Breast epithelium (tissue), 4 donors: Measurements from ENCODE around the gene TCFL5. TPM values are rescaled to one million over a fixed set of nuclear protein-coding genes. Genes with fewer than 3 reads are reported as not detected.

Experiments
- DNase-seq, 2 donors: peaks; one replicate each; pipeline ENCODE4 v3.0.0-alpha.2; 2019; ENCODE audit warnings: low spot score in 2 of 2
- H3K27ac ChIP-seq, 2 donors: fragments of 200-600 bp; sonication (generic) in 1 of 2; one replicate each; pipeline ENCODE4 v1.5.1; 2016 to 2019; ENCODE audit warnings: mild to moderate bottlenecking in 1 of 2
- H3K27me3 ChIP-seq, 2 donors: fragments of 200-600 bp; sonication (generic) in 1 of 2; one replicate each; pipeline versions ENCODE4 v1.5.1 to v1.6.0; 2017 to 2019; ENCODE audit warnings: control low read depth in 1 of 2, mild to moderate bottlenecking in 1 of 2
- H3K36me3 ChIP-seq: fragments of 200-600 bp; one replicate; pipeline ENCODE4 v1.5.1; 2019
- H3K4me1 ChIP-seq, 2 donors: fragments of 200-600 bp; sonication (generic); one replicate each; pipeline ENCODE4 v1.5.1; 2016 to 2019; ENCODE audit warnings: control low read depth in 1 of 2
- H3K4me3 ChIP-seq, 3 donors: fragments of 200-600 bp; sonication (generic); 1 replicate in 2 of 3; 2 replicates in 1 of 3; pipeline ENCODE4 v1.5.1; 2016 to 2019; ENCODE audit warnings: mild to moderate bottlenecking in 3 of 3, moderate library complexity in 2 of 3
- H3K9me3 ChIP-seq, 2 donors: fragments of 200-600 bp; sonication (generic) in 1 of 2; one replicate each; pipeline ENCODE4 v1.5.1; 2016 to 2019; ENCODE audit warnings: control low read depth in 1 of 2
- POLR2A ChIP-seq: fragments of 450-650 bp; IDR thresholded peaks from one replicate; pipeline ENCODE4 v1.6.1; 2016; ENCODE audit warnings: antibody characterized with exemption, mild to moderate bottlenecking, moderate library complexity
- POLR2AphosphoS5 ChIP-seq, 3 donors: sonication (generic); formaldehyde crosslinking; IDR thresholded peaks; one replicate each; pipeline ENCODE4 v1.6.1; 2017; ENCODE audit warnings: antibody characterized with exemption in 3 of 3
- intact Hi-C: fragments of 100-400 bp; cut with DNase I; formaldehyde crosslinking; loops from one replicate; pipeline ENCODE4 v1.15.1; 2023; ENCODE audit warnings: low total_unique reads
- total RNA-seq, 3 donors: library from RNA; depleted of rRNA; stranded (reverse); fragments of >200 nt; gene quantifications; one replicate each; pipeline ENCODE4 v1.1.0, GENCODE V29; 2016
- TF ChIP-seq, protein P1 (sequence below), 3 donors: fragments of 450-650 bp; IDR thresholded peaks; one replicate each; pipeline ENCODE4 v1.5.1; 2016 to 2017; ENCODE audit warnings: antibody characterized with exemption in 3 of 3, mild to moderate bottlenecking in 3 of 3, moderate library complexity in 3 of 3

The TCFL5 gene
- total RNA-seq, 3 donors from 2014 or later = 7.8 to 21.0 (median 12.5) TPM

GRCh38 chr20:62885046-62885895, 23.6 kb upstream of the TCFL5 start:
- no peak for DNase-seq
- intact Hi-C loops = no loop called here
- no peaks in the 10 kb centered on the region for H3K27me3 ChIP-seq
- H3K4me3 ChIP-seq = no peak overlapping the region
- no peaks in the 10 kb centered on the region for H3K9me3 ChIP-seq
- no peak overlapping the region for H3K27ac ChIP-seq
- H3K4me1 ChIP-seq = no peaks in the 10 kb centered on the region
- H3K36me3 ChIP-seq = no peaks in the 10 kb centered on the region
- TF ChIP-seq POLR2A (no peak), POLR2AphosphoS5 (IDR thresholded peaks at IDR 0.05) (no peak)
- TF ChIP-seq, protein P1, sequence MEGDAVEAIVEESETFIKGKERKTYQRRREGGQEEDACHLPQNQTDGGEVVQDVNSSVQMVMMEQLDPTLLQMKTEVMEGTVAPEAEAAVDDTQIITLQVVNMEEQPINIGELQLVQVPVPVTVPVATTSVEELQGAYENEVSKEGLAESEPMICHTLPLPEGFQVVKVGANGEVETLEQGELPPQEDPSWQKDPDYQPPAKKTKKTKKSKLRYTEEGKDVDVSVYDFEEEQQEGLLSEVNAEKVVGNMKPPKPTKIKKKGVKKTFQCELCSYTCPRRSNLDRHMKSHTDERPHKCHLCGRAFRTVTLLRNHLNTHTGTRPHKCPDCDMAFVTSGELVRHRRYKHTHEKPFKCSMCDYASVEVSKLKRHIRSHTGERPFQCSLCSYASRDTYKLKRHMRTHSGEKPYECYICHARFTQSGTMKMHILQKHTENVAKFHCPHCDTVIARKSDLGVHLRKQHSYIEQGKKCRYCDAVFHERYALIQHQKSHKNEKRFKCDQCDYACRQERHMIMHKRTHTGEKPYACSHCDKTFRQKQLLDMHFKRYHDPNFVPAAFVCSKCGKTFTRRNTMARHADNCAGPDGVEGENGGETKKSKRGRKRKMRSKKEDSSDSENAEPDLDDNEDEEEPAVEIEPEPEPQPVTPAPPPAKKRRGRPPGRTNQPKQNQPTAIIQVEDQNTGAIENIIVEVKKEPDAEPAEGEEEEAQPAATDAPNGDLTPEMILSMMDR (IDR thresholded peaks at IDR 0.05) = no peak

- Histone ChIP-seq H3K36me3 (no peaks in the 10 kb centered on the region), H3K4me1 (no peaks in the 10 kb centered on the region), H3K9me3 (no peaks in the 10 kb centered on the region), H3K27me3 (no peaks in the 10 kb centered on the region), H3K27ac (no peak overlapping the region), H3K4me3 (no peak overlapping the region)
- intact Hi-C loops = no loop called here
- no peak for DNase-seq
- TF ChIP-seq POLR2AphosphoS5 (IDR thresholded peaks at IDR 0.05) (no peak), POLR2A (no peak)
- TF ChIP-seq, protein P1 (IDR thresholded peaks at IDR 0.05) = no peak
Measured at GRCh38 chr20:62884556-62884955, 22.9 kb upstream of the TCFL5 start.

DNA sequence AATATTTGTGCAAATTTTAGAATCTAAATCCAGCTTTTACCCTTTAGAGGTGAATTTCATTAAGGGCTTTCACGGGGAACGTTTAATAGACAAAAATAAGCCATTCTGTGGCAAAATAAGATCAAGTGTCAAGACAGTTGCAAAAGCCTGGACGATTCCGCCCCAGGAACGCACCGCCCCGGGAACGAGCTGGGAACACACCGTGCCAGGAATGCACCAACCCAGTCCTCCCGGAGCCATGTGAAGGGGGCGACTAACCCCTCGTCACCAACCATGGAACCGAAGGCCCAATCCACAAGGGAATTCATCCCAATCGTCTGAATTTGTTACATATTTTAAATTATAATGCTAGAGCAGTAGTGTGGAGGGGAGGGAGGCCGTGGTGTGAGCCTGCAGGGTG, 20.8 kb upstream of the TCFL5 start:
- intact Hi-C loops = no loop called here
- no peak for DNase-seq
- no peaks in the 10 kb centered on the region for H3K9me3 ChIP-seq
- H3K4me3 ChIP-seq = no peak overlapping the region
- no peaks in the 10 kb centered on the region for H3K27me3 ChIP-seq
- H3K36me3 ChIP-seq = no peaks in the 10 kb centered on the region
- no peak overlapping the region for H3K27ac ChIP-seq
- TF ChIP-seq, protein P1 (IDR thresholded peaks at IDR 0.05) = no peak
- TF ChIP-seq POLR2A (no peak), POLR2AphosphoS5 (IDR thresholded peaks at IDR 0.05) (no peak)
- H3K4me1 ChIP-seq = no peaks in the 10 kb centered on the region

DNA sequence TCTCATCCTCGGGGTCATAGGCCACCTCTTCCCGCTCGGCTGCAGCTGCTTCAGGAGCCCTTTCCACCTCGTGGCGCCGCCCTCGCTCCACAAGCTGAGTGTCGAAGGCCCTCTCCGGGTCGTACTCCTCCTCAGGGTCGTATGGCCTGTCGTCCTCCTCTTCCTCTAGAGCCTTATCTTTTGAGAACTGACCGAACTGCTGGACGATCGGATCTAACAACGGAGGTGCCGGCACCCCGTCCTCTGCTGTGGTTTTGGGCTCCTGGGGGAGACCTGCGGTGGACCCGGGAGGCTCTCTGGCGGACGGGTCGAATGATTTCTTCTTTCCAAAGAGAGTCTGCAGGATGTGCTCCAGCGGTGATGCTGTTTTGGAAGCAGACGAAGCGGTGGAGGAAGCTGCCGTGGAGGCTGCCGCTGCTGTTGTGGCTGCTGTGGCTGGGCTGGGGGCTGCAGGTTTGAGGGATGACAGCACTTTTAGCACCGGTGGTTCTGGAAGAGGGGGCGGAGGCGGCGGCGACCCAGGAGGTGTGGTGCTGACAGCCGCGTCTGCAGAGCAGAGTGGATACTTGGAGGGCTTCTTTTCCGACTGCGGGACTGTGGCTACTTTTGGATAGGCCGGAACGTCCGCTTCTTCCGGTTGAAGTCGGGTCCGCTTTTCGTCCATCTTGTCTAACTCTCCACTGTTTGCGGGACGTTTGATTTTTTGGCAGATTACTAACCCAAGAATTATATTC, 20.2 kb upstream of the TCFL5 start:
- Histone ChIP-seq H3K4me1 (peaks cover 0 to 4% of the 10 kb centered on the region in 2 donors), H3K36me3 (no peaks in the 10 kb centered on the region), H3K27me3 (no peaks in the 10 kb centered on the region), H3K4me3 (no peak overlapping the region), H3K27ac (no peak overlapping the region), H3K9me3 (no peaks in the 10 kb centered on the region)
- TF ChIP-seq POLR2A (no peak), POLR2AphosphoS5 (IDR thresholded peaks at IDR 0.05) (no peak)
- TF ChIP-seq, protein P1 (IDR thresholded peaks at IDR 0.05) = no peak
- DNase-seq = no peak
- intact Hi-C loops = no loop called here
